Neural crest cell (in vitro differentiated cells): ENCODE measurements around the gene DUS1L. TPM values are rescaled to one million over a fixed set of nuclear protein-coding genes. Genes with fewer than 3 reads are reported as not detected.

ENCODE experiments used
- DNase-seq: peaks from one replicate; pipeline ENCODE4 v3.0.0; 2021; ENCODE audit warnings: low read depth, mixed read lengths, low spot score
- H3K27ac Mint-ChIP-seq: one replicate; pipeline ENCODE4 v1.8.0; 2021; ENCODE audit warnings: mild to moderate bottlenecking, mixed read lengths; ENCODE audit not compliant: unreplicated experiment
- H3K27me3 Mint-ChIP-seq: 2 replicates; pipeline ENCODE4 v1.8.0; 2021; ENCODE audit warnings: low read depth, mild to moderate bottlenecking, mixed read lengths
- H3K36me3 Mint-ChIP-seq: 2 replicates; pipeline ENCODE4 v1.8.0; 2021; ENCODE audit warnings: low read depth, mild to moderate bottlenecking, mixed read lengths
- H3K4me1 Mint-ChIP-seq: 2 replicates; pipeline ENCODE4 v1.8.0; 2021; ENCODE audit warnings: mixed read lengths
- H3K4me3 Mint-ChIP-seq: one replicate; pipeline ENCODE4 v1.8.0; 2021; ENCODE audit warnings: mild to moderate bottlenecking, mixed read lengths
- H3K9me3 Mint-ChIP-seq: 2 replicates; pipeline ENCODE4 v1.8.0; 2021; ENCODE audit warnings: mixed read lengths
- CTCF ChIP-seq: fragments of 200-600 bp; sonication (generic); conservative IDR thresholded peaks from 2 replicates; pipeline ENCODE4 v1.5.0; 2021; ENCODE audit warnings: antibody characterized with exemption, mild to moderate bottlenecking
- total RNA-seq: library from RNA; stranded (reverse); gene quantifications from 2 replicates; pipeline ENCODE4 v1.2.1, GENCODE V29; 2021

The DUS1L gene
- total RNA-seq, 1 donor from 2014 or later, result 131 TPM

GRCh38 chr17:82085031-82085861, 19.6 kb upstream of the DUS1L start:
- Mint-ChIP-seq H3K27me3 (no peaks in the 10 kb centered on the region), H3K9me3 (no peaks in the 10 kb centered on the region), H3K4me1 (no peaks in the 10 kb centered on the region), H3K36me3 (no peaks in the 10 kb centered on the region), H3K27ac (no peak overlapping the region), H3K4me3 (no peak overlapping the region)
- DNase-seq, result no peak
- no peak for TF ChIP-seq CTCF

GRCh38 chr17:82084373-82085030, 18.9 kb upstream of the DUS1L start:
- Mint-ChIP-seq H3K4me3 (no peak overlapping the region), H3K36me3 (peaks cover 2% of the 10 kb centered on the region), H3K27me3 (no peaks in the 10 kb centered on the region), H3K27ac (no peak overlapping the region), H3K9me3 (no peaks in the 10 kb centered on the region), H3K4me1 (no peaks in the 10 kb centered on the region)
- no peak for DNase-seq
- no peak for TF ChIP-seq CTCF

GRCh38 chr17:82083533-82084359, 18.1 kb upstream of the DUS1L start:
- no peaks in the 10 kb centered on the region for H3K4me1 Mint-ChIP-seq

GRCh38 chr17:82083009-82083408, 17.4 kb upstream of the DUS1L start:
- no peak for TF ChIP-seq CTCF
- no peak overlapping the region for H3K4me3 Mint-ChIP-seq
- H3K27ac Mint-ChIP-seq, result no peak overlapping the region
- H3K27me3 Mint-ChIP-seq, result no peaks in the 10 kb centered on the region
- DNase-seq, result no peak
- peaks cover 2% of the 10 kb centered on the region for H3K36me3 Mint-ChIP-seq
- H3K9me3 Mint-ChIP-seq, result no peaks in the 10 kb centered on the region
- H3K4me1 Mint-ChIP-seq, result no peaks in the 10 kb centered on the region

More at GRCh38 chr17:82083533-82084359, 18.1 kb upstream of the DUS1L start:
- H3K36me3 Mint-ChIP-seq, result peaks cover 2% of the 10 kb centered on the region
- DNase-seq, result no peak
- no peaks in the 10 kb centered on the region for H3K9me3 Mint-ChIP-seq
- no peak overlapping the region for H3K4me3 Mint-ChIP-seq
- no peak for TF ChIP-seq CTCF
- no peaks in the 10 kb centered on the region for H3K27me3 Mint-ChIP-seq
- H3K27ac Mint-ChIP-seq, result no peak overlapping the region

- no peak overlapping the region for H3K4me3 Mint-ChIP-seq
- TF ChIP-seq CTCF, result no peak
- H3K27ac Mint-ChIP-seq, result no peak overlapping the region
- no peaks in the 10 kb centered on the region for H3K27me3 Mint-ChIP-seq
- H3K36me3 Mint-ChIP-seq, result peaks cover 2% of the 10 kb centered on the region
- DNase-seq, result no peak
- no peaks in the 10 kb centered on the region for H3K4me1 Mint-ChIP-seq
- H3K9me3 Mint-ChIP-seq, result no peaks in the 10 kb centered on the region
Measured at GRCh38 chr17:82082456-82082855, 16.9 kb upstream of the DUS1L start.
